ENCODE measurements around the gene FAM78A.

FAM78A gene

DNA sequence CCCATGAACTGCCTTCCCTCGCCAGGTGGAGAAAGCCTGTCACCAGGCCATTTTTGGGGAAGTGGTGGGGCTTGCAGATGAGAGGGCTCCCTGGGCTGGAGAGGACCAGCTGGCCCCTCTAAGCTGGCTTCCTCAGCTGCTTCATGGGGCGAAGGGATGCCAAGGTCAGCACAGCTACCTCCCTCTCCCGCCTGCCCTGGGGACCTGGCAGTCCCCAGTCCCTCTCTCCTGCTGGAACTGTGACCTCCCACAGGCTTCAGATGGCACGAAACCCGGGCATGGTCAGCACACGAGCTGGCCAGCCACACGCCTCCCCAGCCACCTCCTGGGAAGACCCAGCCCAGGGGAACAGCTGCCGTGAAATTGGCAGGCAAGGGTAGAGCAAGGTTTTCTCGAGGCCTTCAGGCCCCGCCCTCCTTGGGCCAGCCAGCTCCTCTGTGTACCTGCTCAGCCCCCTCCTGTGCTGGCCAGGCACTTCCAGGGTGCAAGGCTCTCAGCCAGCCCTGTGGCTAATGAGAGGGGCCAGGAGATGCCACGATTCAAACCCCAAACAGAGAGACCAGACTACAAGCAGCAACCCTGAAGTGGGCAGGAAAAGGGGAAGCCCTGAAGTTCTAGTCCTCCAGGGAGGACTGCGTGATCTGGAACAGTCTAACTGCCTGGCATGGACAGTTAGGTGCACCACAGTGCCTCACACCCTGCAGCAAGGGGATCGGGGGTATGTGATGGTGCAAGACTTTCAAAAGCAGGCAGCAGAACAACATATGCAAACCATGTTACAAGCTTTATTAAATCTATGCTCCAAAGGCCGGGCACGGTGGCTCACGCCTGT is 26.1 kb upstream of the FAM78A start:
- no peak for DNase-seq

DNA sequence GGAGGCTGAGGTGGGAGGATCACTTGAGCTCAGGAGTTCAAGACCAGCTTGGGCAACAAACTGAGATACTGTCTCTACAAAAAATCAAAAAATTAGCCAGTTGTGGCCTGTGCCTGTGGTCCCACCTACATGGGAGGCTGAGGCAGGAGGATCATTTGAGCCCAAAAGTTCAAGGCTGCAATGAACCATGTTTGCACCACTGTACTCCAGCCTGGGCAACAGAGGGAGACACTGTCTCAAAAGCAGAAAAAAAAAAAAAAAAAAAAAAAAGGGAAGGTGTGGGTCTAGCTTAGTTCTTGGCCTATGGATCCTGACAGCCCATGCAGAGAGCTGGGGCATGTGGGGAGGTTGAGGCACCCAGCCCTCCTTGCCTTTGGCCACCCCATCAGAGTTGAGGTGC is 24.1 kb upstream of the FAM78A start:
- no peak for DNase-seq

DNA sequence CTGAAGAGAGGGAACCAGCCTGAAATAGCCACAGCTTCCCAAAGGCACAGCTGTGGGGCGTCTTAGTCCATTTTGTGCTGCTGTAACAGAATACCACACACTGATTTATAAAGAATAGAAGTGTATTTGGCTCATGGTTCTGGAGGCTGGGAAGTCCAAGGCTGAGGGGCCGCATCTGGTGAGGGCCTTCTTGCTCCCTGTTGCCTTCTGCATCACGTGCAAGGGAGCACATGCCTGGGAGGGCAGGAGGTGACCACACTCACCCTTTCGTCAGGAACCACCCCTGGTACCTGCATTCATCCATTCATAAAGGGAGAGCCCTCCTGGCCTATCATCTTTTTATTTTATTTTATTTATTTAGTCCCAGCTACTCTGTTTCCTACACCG is 23.6 kb upstream of the FAM78A start:
- no peak for DNase-seq

DNA sequence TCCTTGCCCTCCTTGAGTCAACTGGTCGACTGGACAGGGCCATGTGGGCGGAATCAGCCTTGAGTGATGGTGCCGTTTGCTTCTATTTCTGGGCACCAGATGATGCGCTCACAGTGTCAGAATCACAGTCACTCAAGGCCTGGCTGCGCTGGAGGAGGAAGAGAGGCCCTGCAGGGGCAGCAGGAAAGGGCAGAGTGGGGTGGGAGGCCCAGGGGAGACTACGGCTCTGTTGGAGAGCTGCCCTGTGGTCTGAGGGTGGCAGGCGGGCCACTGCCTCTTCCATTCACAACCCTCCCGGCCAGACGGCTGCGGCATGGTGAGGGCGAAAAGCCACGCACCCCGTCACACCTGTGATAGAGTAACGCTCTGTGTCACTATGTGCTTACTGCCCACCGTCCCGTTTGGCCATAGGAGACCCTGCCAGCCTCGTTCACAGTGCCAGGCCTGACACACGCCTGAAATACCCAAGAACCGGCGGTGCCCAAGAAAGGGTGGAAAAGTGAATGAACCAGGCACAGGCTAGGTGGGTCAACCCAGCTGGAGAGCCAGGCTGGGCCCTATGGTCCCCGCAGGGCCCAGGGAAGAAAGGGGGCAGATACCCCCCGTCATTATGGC is 23.1 kb upstream of the FAM78A start:
- no peak for DNase-seq

DNA sequence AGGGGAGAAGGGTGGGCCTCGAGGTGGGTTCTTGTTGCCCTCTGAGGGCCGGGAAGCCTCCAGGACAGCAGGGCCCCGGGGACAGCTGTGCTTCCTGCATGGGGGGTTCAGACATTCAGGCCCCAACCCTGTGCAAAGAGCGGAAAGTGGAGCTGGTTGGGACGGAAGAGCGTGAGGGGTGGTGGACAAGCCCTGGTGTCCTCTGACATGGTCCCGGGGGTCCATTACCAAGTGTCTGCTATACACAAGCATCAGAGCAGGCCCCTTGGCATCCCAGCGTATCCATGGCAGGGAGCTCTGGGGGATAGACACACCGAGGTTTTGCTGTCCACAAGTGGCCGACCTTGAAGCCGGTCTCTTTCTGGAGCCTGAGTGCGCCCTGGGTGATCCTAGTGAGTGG is 22.5 kb upstream of the FAM78A start:
- DNase-seq, result no peak

DNA sequence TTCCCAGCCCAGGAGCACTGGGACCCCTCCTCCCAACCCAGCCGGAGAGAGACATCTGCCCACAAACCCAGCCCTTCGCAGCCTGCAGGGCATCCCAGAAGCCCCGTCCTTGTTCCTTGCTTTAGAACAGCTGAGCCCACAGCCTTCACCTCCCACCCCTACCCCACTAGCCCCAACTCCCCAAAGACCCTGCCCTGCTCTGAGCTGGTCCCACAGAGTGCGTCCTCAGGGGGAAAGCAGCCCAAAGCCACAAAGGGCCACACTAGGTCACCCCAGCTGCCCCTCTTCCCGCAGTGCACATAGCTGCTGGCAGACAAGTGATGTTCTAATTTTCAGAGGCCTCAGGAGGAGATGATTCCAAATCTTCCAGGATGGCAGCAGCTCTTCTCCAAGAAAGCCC is 22.0 kb upstream of the FAM78A start:
- DNase-seq, result no peak

DNA sequence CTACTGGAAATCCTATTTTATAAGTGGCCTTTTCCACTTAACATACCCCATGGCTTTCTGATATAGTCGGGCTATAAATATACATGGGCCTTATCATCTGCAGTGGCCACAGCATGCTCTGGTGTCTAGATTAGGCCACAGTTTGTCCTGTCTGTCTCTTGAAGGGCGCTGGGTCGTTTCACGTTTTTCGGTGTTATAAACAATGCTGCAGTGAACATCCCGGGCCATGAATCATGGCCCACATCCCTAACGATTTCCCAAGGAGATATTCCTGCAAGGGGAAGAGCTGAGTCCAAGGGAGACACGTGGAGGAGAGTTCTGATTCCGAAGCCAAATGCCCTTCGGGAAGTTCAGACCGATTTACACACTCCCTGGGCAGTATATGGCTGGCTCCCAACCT is 21.6 kb upstream of the FAM78A start:
- DNase-seq, result no peak

DNA sequence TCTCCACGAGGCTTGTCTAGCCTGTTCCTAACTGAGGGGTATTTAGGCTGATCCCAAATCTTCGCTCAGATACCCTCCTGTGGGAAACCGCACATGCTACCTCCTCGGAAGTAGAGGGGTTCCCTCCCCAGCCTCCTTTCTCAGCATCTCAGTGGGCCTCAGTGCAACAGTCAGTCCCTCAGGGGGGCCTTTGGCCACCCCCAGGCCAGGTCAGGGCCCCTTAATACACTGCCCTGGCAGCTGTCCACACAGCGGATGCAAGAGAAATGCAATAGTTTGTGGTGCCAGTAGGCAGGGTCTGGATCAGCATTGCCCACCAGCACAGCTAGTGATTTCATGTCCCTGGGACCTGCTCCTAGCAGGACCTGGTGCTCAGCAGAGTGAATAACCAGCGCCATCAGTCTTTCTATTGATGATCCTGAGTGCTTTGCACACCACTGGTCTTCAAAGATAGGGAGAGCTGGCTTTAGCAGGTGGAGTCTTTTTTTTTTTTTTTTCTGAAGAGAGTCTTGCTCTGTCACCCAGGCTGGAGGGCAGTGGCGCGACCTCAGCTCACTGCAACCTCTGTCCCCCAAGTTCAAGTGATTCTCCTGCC is 20.7 kb upstream of the FAM78A start:
- no peak for DNase-seq

DNA sequence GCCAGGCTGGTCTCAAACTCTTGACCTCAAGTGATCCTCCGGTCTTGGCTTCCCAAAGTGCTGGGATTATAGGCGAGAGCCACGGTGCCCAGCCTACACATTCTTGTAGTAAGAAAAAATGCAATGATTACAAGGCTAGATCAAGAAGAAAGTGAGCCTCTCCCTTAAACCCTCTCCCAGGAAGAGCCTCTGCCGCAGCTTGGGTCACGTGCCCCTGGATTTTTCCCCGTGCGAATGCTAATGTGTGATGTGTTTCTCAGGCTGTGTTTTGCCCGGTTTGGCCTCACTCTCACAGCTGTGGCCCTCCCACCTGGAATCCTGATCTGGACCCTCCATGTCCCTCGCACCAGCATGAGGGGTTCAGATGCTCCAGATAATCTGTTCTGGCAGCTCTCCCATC is 20.1 kb upstream of the FAM78A start:
- DNase-seq, result no peak

DNA sequence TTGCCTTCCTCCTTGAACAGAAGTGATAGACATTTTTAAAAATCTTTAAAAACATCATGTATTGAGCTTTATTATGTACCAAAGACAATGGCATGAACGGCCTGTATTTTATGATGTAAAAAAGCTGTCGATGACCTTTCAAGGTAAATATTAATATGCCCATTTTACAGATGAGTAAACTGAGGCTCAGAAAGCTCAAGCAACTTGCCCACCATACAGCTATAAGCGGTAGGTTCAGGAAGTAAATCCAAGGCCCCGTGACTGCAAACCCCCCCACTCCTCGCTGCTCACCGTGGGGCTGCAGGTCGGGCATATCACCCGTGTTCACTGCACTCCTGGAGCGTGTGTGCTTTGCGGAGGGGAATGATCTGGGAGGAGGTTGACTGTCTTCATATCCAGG is 16.6 kb upstream of the FAM78A start:
- no peak for DNase-seq

DNA sequence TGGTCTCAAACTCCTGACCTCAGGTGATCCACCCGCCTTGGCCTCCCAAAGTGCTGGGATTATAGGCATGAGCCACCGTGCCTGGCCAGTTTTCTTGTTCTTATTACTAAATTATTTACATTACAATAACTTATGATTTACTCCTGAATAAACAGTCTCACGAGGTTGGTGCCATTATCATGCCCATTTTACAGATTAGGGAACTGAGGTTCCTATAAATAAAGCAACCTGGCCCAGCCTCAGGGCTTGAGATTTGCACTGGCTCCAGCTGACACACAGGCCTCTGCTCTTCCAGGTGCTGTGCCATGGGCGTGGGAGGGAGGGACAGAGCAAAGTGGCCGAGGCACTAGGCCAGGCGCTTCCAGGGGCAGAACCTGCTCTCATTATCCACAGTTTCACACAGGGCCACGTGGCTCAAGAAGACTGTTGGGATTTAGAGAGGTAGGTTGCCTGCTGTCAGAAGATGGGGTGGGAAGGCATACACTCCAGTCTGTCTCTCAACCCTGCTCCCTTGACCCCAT is 15.5 kb upstream of the FAM78A start:
- no peak for DNase-seq

DNA sequence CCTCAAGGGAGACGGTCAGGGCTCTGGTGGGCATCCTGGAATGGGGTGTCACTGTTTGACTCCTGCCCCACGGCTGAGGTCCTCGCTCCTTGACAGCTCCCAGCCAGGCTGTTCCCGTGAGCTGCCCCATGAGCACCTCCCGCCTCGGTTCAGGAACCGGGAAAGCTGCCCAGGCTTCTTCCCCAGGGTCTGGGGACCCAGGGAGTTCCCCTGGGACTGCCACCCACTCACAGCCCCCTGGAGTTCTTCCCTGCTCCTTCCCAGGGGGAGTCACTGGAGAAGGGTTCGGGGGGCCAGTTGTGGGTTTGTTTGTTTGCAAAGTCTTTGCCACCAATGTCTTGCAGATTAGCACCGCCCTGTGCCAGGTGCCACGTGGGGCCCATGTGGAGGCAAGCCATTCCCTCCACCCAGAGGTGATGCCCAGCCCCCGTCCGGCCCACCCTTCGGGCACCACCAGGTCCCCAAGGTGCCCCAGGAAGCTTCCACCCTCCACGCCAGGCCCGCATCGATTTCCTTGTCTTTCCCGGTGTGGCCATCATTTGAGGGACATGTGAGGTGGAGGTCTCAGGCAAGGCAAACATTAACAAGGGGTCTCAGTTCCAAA is 14.6 kb upstream of the FAM78A start:
- DNase-seq, result no peak

DNA sequence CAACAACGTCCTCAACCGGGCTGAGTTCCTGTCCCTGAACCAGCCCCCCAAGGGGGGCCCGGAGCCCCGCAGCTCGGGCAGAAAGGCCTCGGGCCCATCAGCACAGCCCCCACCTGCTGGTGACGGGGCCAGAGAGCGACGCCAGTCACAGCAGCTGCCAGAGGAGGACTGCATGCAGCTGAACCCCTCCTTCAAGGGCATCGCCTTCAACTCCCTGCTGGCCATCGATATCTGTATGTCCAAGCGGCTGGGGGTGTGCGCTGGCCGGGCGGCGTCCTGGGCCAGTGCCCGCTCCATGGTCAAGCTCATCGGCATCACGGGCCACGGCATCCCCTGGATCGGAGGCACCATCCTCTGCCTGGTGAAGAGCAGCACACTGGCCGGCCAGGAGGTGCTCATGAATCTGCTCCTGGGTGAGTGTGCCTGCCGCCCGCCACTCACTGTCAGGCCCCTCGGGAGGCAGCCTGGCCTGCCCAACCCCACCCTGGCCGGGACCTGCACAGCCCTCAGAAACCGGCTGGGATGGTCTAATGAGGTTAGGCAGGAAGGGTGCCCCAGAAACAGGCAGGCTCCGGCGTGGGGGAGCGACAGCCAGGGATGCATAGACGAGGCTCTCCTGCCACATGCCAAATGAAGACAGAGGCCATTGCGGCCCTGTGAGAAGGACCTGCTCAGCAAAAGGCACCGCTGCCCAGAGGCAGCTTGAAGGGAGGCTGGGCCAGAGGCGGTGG is 13.9 kb upstream of the FAM78A start:
- DNase-seq, result no peak

DNA sequence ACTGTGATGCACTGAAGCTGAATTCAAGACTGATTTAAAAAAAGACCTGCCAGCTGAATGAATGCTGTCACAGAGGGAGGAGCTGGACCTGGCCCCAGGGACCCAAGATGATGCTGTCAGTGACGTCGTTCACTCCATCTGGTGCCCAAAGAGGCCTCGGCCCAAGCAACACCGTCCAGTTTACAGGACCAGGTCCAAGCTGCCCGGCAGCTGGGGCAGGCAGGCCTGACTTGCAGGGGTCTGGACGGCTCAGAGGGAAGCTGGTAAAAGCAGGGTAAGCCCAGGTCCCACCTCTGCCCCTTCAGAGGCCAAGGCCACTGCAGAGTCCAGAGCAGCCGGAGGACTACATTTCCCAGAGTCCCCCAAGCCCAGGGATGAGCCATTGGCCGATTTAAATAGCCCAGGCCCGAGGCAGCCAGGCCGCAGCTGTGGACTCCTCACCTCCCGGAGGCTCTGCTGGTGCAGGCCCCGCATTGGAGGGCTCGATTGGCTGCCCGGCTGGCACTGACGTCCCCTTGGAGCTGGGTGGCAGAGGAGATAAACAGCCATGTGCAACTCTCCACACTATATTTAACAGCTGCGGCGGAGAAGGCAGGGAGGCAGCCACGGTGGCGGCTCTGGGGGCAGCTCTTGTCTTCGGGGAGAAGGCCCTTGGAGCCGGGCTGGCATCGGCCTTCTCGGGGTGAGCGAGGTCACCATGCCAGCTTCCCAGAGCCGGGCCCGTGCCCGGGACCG is 13.2 kb upstream of the FAM78A start, which contains the start of gene PLPP7:
TSS of gene PLPP7 (plus strand) at position 423 of the 735 bp plus-strand sequence. CDS start at position 698, 275 bp downstream.
- no peak for DNase-seq

DNA sequence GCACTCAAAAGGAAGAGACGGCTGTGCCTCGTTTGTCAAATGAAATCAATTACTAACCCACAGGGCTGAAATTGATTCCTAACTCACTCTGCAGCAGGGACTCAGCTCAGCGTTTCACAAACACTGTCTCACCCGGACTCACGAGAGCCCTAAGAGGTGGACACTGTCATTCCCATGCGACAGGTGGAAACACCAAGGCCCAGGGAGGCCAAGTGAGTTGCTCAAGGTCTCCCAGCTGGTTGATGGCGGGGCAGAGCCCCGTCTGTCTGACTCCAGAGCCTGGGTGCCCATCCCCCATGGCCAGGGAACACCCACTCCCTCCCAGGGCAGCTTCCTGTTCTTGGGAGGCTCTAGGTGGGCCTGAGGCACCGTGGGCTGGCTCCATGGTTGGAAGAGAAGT is 11.9 kb upstream of the FAM78A start:
- no peak for DNase-seq

DNA sequence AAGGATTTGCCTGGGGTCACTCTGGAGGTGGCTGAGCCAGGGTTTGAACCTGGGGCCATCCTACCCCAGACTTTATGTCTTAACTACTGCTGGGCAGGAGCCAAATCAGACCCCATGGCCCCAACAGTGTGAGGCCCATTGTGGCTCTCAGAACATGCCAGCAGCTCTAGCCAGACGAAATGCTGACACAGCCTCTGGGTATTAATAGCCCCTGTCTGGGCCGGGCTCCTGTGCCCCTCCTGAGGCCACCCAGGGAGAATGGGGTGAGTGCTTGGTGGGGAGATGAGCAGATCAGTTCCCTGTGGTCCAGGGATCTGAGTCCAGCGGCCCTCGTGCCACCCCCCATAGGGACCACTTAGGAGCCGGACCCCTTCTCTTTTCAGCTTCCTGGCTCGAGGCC is 11.0 kb upstream of the FAM78A start:
- no peak for DNase-seq

DNA sequence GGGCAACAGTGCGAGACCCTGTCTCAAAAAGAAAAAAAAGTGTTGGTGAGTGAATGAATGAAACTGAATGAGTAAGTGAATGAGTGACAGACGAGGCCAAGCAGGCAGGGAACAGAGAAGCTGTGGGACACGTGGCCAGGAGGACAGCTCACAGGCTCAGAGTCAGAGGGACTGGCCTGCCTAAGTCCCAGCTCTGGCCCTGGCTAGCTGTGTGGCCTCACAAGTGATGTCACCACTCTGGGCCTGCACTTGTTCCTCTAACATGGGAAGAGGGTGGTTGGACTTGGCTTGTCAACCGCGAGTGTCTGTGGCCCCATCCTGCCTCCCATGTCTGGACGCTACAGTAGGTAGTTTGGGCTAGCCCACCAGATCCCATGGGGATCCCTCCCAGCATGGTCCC is 8.5 kb upstream of the FAM78A start:
- DNase-seq, result no peak

DNA sequence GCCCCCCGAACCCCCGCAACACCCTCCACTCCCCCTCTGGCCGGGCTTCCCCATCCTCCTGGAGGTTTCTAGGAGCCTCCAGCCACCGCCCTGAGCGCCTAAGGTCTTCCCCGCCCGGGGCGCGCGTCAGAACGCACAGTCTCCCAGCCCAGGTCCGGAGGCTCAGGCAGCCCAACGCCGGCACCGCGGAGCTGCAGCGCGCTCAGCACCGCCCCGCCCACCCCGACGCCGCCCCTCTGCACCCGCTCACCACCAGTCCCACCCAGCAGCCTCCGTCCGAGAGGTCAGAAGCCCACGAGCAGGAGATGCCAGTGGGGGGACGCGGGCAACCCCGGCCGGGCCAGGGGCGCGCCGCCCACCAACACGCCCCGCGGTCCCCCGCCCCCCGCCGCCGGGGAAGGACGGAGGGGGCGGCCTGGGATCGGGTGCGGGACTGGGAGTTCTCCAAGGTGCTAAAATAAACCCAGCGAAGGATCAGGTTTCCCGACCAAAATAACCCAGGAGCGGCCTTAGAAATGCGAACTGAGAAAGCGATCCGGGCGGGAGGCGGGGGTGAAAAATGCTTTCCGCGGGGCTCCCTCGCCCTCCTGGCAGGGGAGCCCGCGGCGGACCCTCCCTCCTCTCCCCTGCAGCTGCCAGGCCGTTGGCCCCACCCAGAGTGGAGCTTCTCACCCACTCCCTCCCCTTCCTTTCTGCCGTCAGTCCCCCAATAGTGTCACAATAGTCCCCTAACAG is 6.5 kb upstream of the FAM78A start:
- no peak for DNase-seq

DNA sequence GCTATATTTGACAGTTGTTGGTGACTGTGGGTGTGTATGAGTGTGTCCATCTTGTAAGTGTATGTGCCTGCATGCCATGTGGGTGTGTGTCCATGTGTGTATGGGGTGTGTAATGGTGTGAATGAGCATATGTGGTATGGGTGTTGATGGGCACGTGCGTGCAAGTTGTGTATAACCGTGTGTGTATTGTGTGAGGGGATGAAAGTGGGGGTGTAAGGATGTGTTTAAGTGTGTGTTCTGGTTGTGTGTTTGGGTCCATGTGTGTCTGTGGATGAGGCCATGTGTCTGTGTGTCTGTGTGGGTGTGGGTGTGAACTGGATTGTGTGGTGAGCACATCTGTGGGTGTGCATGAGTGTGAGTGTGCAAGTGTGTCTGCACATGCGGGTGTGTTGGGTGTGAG is 5.9 kb upstream of the FAM78A start:
- no peak for DNase-seq

DNA sequence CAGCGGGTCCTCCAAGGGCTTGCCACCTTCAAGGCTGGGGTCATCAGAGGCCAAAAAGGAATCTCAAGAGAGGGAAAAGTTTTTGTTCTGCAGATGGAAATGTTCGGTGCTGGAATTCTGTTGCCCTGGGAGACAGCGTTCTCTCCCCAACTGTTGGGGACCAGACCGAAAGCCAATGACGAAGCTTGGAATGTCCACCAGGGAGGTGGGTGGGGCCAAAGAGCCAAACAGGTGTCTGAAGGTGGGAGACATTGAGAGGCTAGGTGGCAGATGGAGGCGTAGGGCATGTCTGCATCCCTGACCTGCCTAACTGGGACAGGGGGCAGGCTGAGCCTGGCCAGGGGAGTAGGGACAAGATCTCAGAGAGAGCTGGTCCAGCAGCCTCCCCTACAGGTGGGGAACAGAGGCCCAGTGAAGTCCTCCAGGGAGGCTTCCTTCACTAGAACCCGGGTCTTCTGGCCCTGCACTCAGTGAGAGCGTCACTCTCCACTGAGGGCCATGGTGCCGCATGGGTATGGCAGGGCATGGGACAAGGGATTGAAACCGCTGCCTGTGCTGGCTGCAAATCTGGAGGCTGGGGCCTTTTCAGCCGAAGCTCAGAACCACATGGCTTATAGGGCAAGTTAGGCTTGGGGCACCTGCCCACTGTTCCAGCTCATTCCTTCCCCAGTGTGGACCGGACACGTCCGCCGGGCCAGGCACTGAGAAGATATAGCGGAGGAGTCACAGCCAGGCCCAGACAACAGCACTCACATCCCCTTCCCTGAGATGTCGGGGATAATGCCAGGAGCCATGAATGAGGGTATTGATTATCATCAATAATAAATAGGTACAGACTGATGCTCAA is 5.0 kb upstream of the FAM78A start:
- DNase-seq, result no peak

DNA sequence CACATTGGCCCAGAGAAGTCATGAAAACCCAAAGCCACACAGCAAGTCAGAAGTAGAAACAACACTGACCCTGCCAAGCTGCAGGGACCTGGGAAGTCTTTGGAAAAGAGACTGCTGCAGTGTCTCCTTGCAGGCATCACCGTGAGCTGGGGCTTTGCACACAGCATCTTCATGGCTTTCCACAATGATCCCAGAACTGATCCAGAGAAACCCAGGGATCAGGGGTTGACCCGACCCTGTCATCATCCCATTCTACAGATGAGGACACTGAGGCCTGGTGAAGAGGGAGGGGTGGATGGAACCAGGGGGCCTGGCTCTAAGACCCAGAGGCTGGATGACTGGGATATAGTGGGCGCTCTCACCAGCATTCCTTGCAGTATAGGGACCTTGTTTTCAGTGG is 4.3 kb upstream of the FAM78A start:
- no peak for DNase-seq
